Caco-2 (cell line): ENCODE data around the gene FOXP1. TPM values are rescaled to one million over a fixed set of nuclear protein-coding genes. Genes with fewer than 3 reads are reported as not detected.

ENCODE experiments used
- BruUV-seq: library from RNA; stranded (reverse); fragments of 400-500 nt; replicated peaks from 2 replicates; lab custom pipeline; 2021; lab: Mats Ljungman, UMichigan
- CTCF ChIA-PET: fragments of 300-600 bp; sonication (Branson Sonifier 250); formaldehyde crosslinking; loops from one replicate; lab custom pipeline; 2022; ENCODE audit warnings: antibody characterized with exemption; lab: Charles Lee
- POLR2A ChIA-PET: fragments of 300-600 bp; sonication (Branson Sonifier 250); formaldehyde crosslinking; loops from one replicate; lab custom pipeline; 2022; ENCODE audit warnings: antibody characterized with exemption; lab: Charles Lee
- DNase-seq, 2 experiments: peaks; one replicate each; pipeline versions ENCODE4 v3.0.0 to v3.0.0-alpha.2; 2020 to 2022
- H3K27me3 ChIP-seq: replicated peaks from 2 replicates; pipeline ENCODE4 v1.6.0; 2011; ENCODE audit warnings: low read length; ENCODE audit not compliant: control insufficient read depth, insufficient read depth
- H3K36me3 ChIP-seq: 2 replicates; pipeline ENCODE4 v1.5.1; 2011; ENCODE audit warnings: low read length; ENCODE audit not compliant: control insufficient read depth, insufficient read depth
- H3K4me1 ChIP-seq: fragments of 250-450 bp; sonication (Bioruptor Pico); 2 replicates; pipeline ENCODE4 v1.5.1; 2020; ENCODE audit warnings: mild to moderate bottlenecking
- H3K4me3 ChIP-seq: 2 replicates; pipeline ENCODE4 v1.5.1; 2011; ENCODE audit warnings: low read depth, mild to moderate bottlenecking, control low read depth, low read length
- H3K9me3 ChIP-seq: fragments of 250-450 bp; sonication (Bioruptor Pico); 2 replicates; pipeline ENCODE4 v1.5.1; 2020; ENCODE audit warnings: mild to moderate bottlenecking, moderate library complexity
- H3K27ac Mint-ChIP-seq: one replicate; pipeline ENCODE4 v1.8.0; 2022; ENCODE audit warnings: mixed read lengths; ENCODE audit not compliant: unreplicated experiment
- H3K27me3 Mint-ChIP-seq: one replicate; pipeline ENCODE4 v1.8.0; 2022; ENCODE audit warnings: mixed read lengths; ENCODE audit not compliant: insufficient read depth, unreplicated experiment
- H3K36me3 Mint-ChIP-seq: one replicate; pipeline ENCODE4 v1.8.0; 2022; ENCODE audit warnings: mild to moderate bottlenecking, mixed read lengths; ENCODE audit not compliant: insufficient read depth, unreplicated experiment
- H3K4me1 Mint-ChIP-seq: one replicate; pipeline ENCODE4 v1.8.0; 2022; ENCODE audit warnings: low read depth, mixed read lengths; ENCODE audit not compliant: unreplicated experiment
- H3K4me3 Mint-ChIP-seq: one replicate; pipeline ENCODE4 v1.8.0; 2022; ENCODE audit warnings: mild to moderate bottlenecking, moderate library complexity, mixed read lengths; ENCODE audit not compliant: unreplicated experiment
- H3K9me3 Mint-ChIP-seq: one replicate; pipeline ENCODE4 v1.8.0; 2022; ENCODE audit warnings: mixed read lengths; ENCODE audit not compliant: unreplicated experiment
- CTCF ChIP-seq, 2 experiments: fragments of 200-600 bp in 1 of 2; IDR thresholded peaks; 1 replicate in 1 of 2; 2 replicates in 1 of 2; pipeline versions ENCODE4 v1.5.1 to v1.8.0; 2011 to 2022; ENCODE audit warnings: antibody characterized with exemption in 1 of 2, control low read depth in 1 of 2, inconsistent platforms in 1 of 2, low read depth in 1 of 2, low read length in 1 of 2, mild to moderate bottlenecking in 1 of 2, moderate library complexity in 1 of 2; ENCODE audit not compliant: insufficient read depth in 1 of 2, severe bottlenecking in 1 of 2, unreplicated experiment in 1 of 2
- intact Hi-C: fragments of 100-400 bp; cut with micrococcal nuclease; formaldehyde crosslinking; loops from one replicate; pipeline ENCODE4 v1.10.0; 2022; ENCODE audit not compliant: unreplicated experiment
- total RNA-seq: library from RNA; stranded (reverse); gene quantifications from 2 replicates; pipeline ENCODE4 v1.2.3, GENCODE V29; 2022

The FOXP1 gene
- total RNA-seq, 1 experiment from 2014 or later: 131 TPM

GRCh38 chr3:71341721-71342120 is 241.8 kb downstream of the FOXP1 start:
- Histone ChIP-seq H3K27me3 (no peaks in the 10 kb centered on the region), H3K4me3 (no peak overlapping the region), H3K36me3 (no peaks in the 10 kb centered on the region), H3K9me3 (no peaks in the 10 kb centered on the region), H3K4me1 (no peaks in the 10 kb centered on the region)
- no peak for DNase-seq
- intact Hi-C loops: no loop called here
- TF ChIP-seq CTCF (IDR thresholded peaks at IDR 0.05; ENCODE audit: insufficient read depth in 1 of 2, low read depth in 1 of 2, low read length in 1 of 2, severe bottlenecking in 1 of 2, unreplicated experiment in 1 of 2): no peak
- no peaks in the 10 kb centered on the region for H3K27me3 Mint-ChIP-seq
- ChIA-PET CTCF (interaction anchor here (0.6 kb wide), 1 partner anchor 49 kb away, joined by 3 read pairs; no protein-coding TSS in a partner anchor), POLR2A (no interaction called here)
- H3K4me3 Mint-ChIP-seq: no peak overlapping the region
- H3K36me3 Mint-ChIP-seq: no peaks in the 10 kb centered on the region
- BruUV-seq: no TSS peak
- H3K27ac Mint-ChIP-seq: no peak overlapping the region
- H3K4me1 Mint-ChIP-seq: peaks cover 7% of the 10 kb centered on the region
- H3K9me3 Mint-ChIP-seq: no peaks in the 10 kb centered on the region

- Histone ChIP-seq H3K27me3 (no peaks in the 10 kb centered on the region), H3K36me3 (no peaks in the 10 kb centered on the region), H3K4me1 (no peaks in the 10 kb centered on the region), H3K9me3 (no peaks in the 10 kb centered on the region), H3K4me3 (no peak overlapping the region)
- TF ChIP-seq CTCF (IDR thresholded peaks at IDR 0.05; ENCODE audit: insufficient read depth in 1 of 2, low read depth in 1 of 2, low read length in 1 of 2, severe bottlenecking in 1 of 2, unreplicated experiment in 1 of 2): no peak
- Mint-ChIP-seq H3K27ac (no peak overlapping the region), H3K36me3 (no peaks in the 10 kb centered on the region), H3K4me3 (no peak overlapping the region), H3K4me1 (peaks cover 7% of the 10 kb centered on the region), H3K27me3 (no peaks in the 10 kb centered on the region), H3K9me3 (peaks cover 2% of the 10 kb centered on the region)
- BruUV-seq: no TSS peak
- intact Hi-C loops: no loop called here
- ChIA-PET CTCF (no interaction called here), POLR2A (no interaction called here)
- DNase-seq: no peak
Observed at GRCh38 chr3:71339049-71339448, 244.5 kb downstream of the FOXP1 start.

- no peaks in the 10 kb centered on the region for H3K27me3 ChIP-seq
- H3K4me3 Mint-ChIP-seq: no peak overlapping the region
- H3K36me3 Mint-ChIP-seq: no peaks in the 10 kb centered on the region
- H3K4me1 Mint-ChIP-seq: peaks cover 3% of the 10 kb centered on the region
- DNase-seq: no peak
- peaks cover 9% of the 10 kb centered on the region for H3K9me3 Mint-ChIP-seq
- intact Hi-C loops: no loop called here
- no peaks in the 10 kb centered on the region for H3K9me3 ChIP-seq
- CTCF ChIA-PET: no interaction called here
- no peaks in the 10 kb centered on the region for H3K27me3 Mint-ChIP-seq
- no peak overlapping the region for H3K27ac Mint-ChIP-seq
- TF ChIP-seq CTCF (IDR thresholded peaks at IDR 0.05; ENCODE audit: insufficient read depth in 1 of 2, low read depth in 1 of 2, low read length in 1 of 2, severe bottlenecking in 1 of 2, unreplicated experiment in 1 of 2): no peak
- H3K4me1 ChIP-seq: no peaks in the 10 kb centered on the region
- H3K4me3 ChIP-seq: no peak overlapping the region
- POLR2A ChIA-PET: no interaction called here
- no peaks in the 10 kb centered on the region for H3K36me3 ChIP-seq
- no TSS peak for BruUV-seq
Observed at GRCh38 chr3:71332813-71333212, 250.7 kb downstream of the FOXP1 start.
